NB4 (cell line): Measurements from ENCODE around the gene CD300LG.

Experiments
- CTCF ChIP-seq: IDR thresholded peaks from one replicate; pipeline ENCODE4 v1.5.1; 2012; ENCODE audit warnings: low read depth, low read length
- POLR2A ChIP-seq: IDR thresholded peaks from 2 replicates; pipeline ENCODE4 v1.6.1; 2011; ENCODE audit warnings: mild to moderate bottlenecking; ENCODE audit not compliant: insufficient read length; ENCODE audit errors: extremely low read depth

- TF ChIP-seq CTCF (no peak), POLR2A (no peak)
These were observed 30.6 kb downstream of the CD300LG start for GRCh38 chr17:43877451-43878155.
